ENCODE measurements around the gene BLOC1S1. TPM values are rescaled to one million over a fixed set of nuclear protein-coding genes. Genes with fewer than 3 reads are reported as not detected.

Gene BLOC1S1
- total RNA-seq, 1 donor from 2014 or later, result 65.3 TPM

DNA sequence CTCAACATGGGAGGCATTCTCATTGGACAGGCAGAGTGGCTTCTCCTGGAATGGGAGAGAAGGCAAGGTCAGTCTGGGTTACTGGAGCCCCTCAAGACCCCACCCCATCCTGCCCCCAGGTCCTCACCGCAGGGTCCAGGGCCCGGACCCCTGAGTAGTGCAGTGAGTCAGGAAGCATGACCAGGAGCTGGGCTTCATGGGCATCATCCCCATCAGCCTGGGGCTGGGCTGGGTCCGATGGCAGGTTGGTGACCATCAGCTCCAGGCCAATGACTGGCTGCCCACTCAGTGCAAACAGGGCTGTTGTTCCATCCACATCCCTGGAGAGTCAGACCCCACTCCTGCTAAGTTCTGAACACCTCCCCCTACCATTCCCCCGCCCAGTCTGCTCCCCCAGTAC, 21.2 kb upstream of the BLOC1S1 start:
- DNase-seq (ENCODE audit: low read depth in 2 of 2), result no peak

GRCh38 chr12:55695349-55695748, 20.5 kb upstream of the BLOC1S1 start:
- DNase-seq (ENCODE audit: low read depth in 2 of 2), result no peak

- no peak for DNase-seq (ENCODE audit: low read depth in 2 of 2)
Measured at GRCh38 chr12:55696141-55696540, 19.7 kb upstream of the BLOC1S1 start.

- DNase-seq (ENCODE audit: low read depth in 2 of 2), result no peak
Measured at GRCh38 chr12:55696796-55697462, 18.9 kb upstream of the BLOC1S1 start.

- DNase-seq (ENCODE audit: low read depth in 2 of 2), result no peak
Measured at GRCh38 chr12:55697686-55698085, 18.2 kb upstream of the BLOC1S1 start.

- DNase-seq (ENCODE audit: low read depth in 2 of 2), result no peak
Measured at GRCh38 chr12:55698241-55698955, 17.4 kb upstream of the BLOC1S1 start.

- DNase-seq (ENCODE audit: low read depth in 2 of 2), result no peak
Measured at GRCh38 chr12:55698965-55699364, 16.9 kb upstream of the BLOC1S1 start.

DNA sequence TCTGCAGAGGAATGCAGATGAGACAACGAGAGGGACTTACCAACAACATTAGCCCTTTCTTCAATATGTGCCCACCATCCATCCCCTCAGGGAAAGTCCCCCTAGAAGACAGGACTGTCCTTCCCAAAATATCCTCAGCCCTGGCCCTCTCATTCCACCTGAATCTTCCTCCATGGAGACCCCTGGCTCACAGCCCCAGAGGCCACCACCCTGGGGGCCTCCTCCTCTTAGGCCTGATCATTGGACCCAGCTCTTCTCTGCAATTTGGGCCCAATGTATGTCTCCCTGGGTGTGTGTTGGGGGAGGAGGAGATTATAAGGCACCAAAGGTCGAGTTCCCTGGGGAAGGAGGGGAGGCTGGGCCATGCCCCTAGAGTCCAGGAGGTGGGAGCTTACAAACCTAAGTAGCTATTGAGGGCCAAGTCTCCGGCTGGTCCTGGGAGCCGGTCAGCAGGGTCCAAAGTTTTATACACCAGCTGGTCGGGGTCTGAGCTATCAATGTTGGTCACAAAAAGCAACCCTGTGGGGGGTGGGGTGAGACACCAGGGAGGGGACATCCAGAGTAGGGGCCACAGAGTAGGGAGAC, 16.3 kb upstream of the BLOC1S1 start:
- DNase-seq (ENCODE audit: low read depth in 2 of 2), result no peak

DNA sequence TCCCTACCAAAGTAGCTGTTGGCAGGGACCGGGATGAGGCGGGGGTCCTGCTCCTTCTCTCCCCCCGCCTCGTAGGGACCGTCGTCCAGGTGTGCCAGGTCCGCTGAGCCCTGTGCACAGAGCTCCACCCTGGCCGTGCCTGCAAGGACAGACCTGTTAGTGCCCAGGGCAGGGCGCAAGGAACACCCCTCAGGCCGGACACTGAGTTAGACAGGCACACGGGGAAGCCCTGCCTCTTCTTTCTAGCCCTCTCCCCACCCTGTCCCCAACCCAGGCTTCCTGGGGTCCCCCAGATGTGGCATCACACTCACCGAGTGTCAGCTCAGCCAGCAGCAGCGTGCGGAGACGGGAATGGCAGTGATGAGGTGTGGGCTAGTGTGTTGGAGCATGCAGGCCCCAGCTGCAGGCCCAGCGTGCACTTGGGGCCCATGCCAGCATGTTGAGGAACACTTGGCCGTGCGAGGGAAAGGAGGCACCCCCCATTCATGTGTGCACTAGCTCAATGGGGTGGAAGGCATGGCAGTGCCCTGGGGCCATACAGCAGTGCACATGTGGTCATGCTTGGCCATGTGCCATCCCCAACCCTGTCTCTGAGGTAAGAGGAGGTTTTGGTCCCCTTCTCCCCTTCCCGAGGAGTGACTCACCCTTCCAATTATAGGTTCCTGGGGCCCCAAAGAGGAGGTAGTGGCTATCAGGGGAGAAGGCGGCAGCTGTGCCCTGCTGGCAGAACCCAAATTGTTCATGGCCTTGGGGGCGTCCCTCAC, 15.4 kb upstream of the BLOC1S1 start:
- no peak for DNase-seq (ENCODE audit: low read depth in 2 of 2)

- DNase-seq (ENCODE audit: low read depth in 2 of 2), result no peak
Measured at GRCh38 chr12:55702861-55703260, 13.0 kb upstream of the BLOC1S1 start.

DNA sequence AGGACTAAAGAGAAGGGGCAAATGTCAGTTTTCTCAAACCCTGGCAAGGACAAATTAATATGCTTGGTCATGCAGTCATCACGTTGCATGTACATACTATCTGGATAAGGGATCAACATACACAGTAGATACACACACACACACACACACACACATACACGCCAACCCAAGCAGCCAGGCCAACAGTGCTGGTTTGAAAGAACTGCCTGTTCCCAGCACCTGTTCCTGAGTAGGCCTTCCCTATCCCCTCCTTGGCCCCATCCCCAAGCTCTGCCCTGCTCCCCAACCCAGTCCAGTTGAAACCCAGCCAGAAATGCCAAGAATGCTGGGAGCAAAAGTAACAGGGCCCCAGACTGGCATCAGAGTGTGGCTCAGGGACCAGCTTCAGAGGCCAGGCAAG, 12.6 kb upstream of the BLOC1S1 start:
- no peak for DNase-seq (ENCODE audit: low read depth in 2 of 2)

- no peak for DNase-seq (ENCODE audit: low read depth in 2 of 2)
Measured at GRCh38 chr12:55703901-55704761, 11.7 kb upstream of the BLOC1S1 start.

- DNase-seq (ENCODE audit: low read depth in 2 of 2), result no peak
Measured at GRCh38 chr12:55704824-55705718, 10.8 kb upstream of the BLOC1S1 start.

DNA sequence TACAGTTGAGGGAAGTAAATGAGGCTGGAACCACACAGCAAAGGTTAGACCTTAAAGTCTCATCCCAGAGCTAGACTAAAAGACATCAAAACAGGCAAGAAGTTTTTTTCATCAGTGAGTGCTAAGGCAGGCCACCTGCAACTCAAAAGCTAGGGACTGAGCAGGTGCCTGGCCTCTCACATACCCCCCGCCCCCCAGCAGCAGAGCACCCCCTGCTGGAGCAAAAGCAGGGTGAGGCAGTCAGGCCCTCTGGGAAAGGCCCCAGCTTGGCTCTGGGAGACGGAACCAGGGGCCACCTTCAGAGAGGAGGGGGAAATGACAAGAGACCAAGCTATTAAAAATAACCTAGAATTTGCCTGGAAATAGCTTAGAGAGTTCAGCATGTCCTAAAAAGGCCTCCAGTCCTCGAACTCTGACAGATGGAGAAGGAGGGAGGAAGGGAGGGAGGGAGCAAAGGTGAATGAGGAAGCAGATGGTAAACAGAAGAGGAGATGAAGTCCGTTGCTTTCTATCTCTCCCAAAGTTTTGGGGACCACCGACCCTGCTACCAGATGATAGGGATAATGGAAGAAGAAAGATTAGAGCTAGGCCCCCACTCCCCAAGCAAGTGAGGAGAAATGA, 10.0 kb upstream of the BLOC1S1 start:
- no peak for DNase-seq (ENCODE audit: low read depth in 2 of 2)

GRCh38 chr12:55706568-55707218, 9.2 kb upstream of the BLOC1S1 start:
- no peak for DNase-seq (ENCODE audit: low read depth in 2 of 2)

DNA sequence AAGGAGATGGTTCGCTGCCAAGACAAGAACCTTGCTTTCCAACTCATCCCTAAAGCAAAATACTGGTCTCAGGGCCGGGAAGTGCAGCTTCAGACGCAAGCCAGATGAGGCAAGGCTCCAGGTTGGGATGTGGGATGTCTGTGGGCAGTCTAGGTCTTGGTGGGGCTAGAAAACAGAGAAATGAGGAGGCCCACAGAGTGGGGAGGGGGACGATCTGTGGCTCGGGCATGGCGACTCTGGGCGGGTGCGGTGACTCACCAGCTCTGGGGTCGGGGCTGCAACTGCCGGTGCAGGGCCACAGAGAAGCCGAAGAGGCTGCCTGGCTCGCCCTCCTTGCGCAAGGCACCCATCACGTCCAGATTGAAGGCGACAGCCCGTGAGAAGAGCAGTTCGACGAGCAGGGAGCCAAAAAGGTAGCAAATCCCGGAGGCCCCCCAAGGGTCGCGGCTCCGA, 8.6 kb upstream of the BLOC1S1 start:
- DNase-seq (ENCODE audit: low read depth in 2 of 2), result no peak

DNA sequence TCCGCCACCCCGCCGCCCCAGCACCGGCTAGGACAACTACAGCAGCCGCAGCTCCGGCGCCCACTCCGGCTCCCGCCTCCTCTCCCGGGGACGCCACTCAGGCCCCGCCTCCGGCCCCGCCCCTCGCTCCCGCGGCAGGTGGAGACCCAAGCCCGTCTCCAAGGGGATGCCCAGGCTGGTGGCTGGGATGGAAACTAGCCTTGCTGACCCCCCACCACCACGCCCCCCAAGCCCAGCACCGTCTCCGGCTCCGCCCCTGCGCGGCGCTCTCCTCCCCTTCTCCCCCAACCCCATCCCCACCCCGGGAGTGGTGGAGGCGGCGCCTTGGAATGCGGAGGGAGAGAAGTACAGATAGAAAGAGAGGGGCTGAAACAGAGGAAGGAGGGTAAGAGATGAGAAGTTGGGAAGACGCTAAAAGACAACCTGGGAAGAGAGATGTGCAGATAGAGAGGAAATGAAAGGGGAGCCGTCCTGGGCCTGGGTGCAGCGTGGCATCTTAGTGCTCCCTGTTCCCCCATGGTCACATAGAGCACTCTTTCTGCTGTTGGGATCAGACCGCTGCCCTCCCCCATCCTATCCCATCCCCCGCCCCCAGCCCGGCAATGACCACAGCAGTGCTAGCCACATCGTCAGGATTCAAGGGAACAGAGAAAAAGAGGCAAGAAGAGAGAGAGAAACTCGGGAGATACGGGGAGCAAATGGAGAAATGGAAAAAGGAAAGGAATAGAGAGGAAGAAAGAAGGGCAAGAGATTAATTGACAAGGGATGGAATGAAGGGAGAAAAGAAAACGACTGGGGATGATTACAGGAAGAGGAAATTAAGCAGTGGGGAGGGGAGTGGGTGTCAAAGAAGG, 7.8 kb upstream of the BLOC1S1 start, which contains the start of gene ITGA7:
TSS of gene ITGA7 (minus strand) at position 64 of the 854 bp plus-strand sequence. CDS start 222 bp downstream, outside the sequence.
- DNase-seq (ENCODE audit: low read depth in 2 of 2), result no peak

GRCh38 chr12:55708695-55709233, 7.1 kb upstream of the BLOC1S1 start:
- no peak for DNase-seq (ENCODE audit: low read depth in 2 of 2)
